T-helper 1 cell treated with Interleukin-12 subunit alpha and Interleukin-12 subunit beta and Interleukin-4 antibody, amounts not matched to agents 30 ng/mL and 1 ng/mL, for 36 hours (primary cell): Measurements from ENCODE around the gene VSIG10L. TPM values are rescaled to one million over a fixed set of nuclear protein-coding genes. Genes with fewer than 3 reads are reported as not detected.

Source experiments
- intact Hi-C: fragments of 100-400 bp; cut with micrococcal nuclease; formaldehyde crosslinking; loops from one replicate; pipeline ENCODE4 v1.15.1; 2024
- total RNA-seq: library from RNA; stranded (reverse); gene quantifications from 2 replicates; pipeline ENCODE4 v1.2.3, GENCODE V29; 2022

Gene VSIG10L
- total RNA-seq, 1 donor from 2014 or later, result 1.0 TPM

- intact Hi-C loops, result no loop called here
These were observed 23.0 kb downstream of the VSIG10L start for GRCh38 chr19:51318687-51319648.

- intact Hi-C loops, result no loop called here
These were observed 24.0 kb downstream of the VSIG10L start for GRCh38 chr19:51317968-51318367.

GRCh38 chr19:51317376-51317775 lies 24.6 kb downstream of the VSIG10L start:
- intact Hi-C loops, result no loop called here

GRCh38 chr19:51316688-51317087 lies 25.3 kb downstream of the VSIG10L start:
- intact Hi-C loops, result no loop called here

GRCh38 chr19:51311351-51312257 lies 30.3 kb downstream of the VSIG10L start, which contains the start of gene IGLON5:
IGLON5 (plus strand) TSS chr19:51311644; CDS start chr19:51311848, 204 bp downstream.
- intact Hi-C loops, result no loop called here

- intact Hi-C loops, result no loop called here
These were observed 36.5 kb downstream of the VSIG10L start for GRCh38 chr19:51305479-51305878.

GRCh38 chr19:51301266-51301665 lies 40.7 kb downstream of the VSIG10L start:
- intact Hi-C loops, result no loop called here

GRCh38 chr19:51297406-51297805 lies 44.5 kb downstream of the VSIG10L start:
- intact Hi-C loops, result no loop called here

GRCh38 chr19:51296336-51297093 lies 45.4 kb downstream of the VSIG10L start:
- intact Hi-C loops, result no loop called here

- intact Hi-C loops, result no loop called here
These were observed 46.4 kb downstream of the VSIG10L start for GRCh38 chr19:51295382-51296126.

GRCh38 chr19:51294977-51295375 lies 47.0 kb downstream of the VSIG10L start:
- intact Hi-C loops, result no loop called here

- intact Hi-C loops, result no loop called here
These were observed 47.5 kb downstream of the VSIG10L start for GRCh38 chr19:51294211-51294976.

- intact Hi-C loops, result no loop called here
These were observed 48.2 kb downstream of the VSIG10L start for GRCh38 chr19:51293571-51294210.

- intact Hi-C loops, result no loop called here
These were observed 49.0 kb downstream of the VSIG10L start for GRCh38 chr19:51292971-51293370.

- intact Hi-C loops, result no loop called here
These were observed 52.3 kb downstream of the VSIG10L start for GRCh38 chr19:51289635-51290034.

- intact Hi-C loops, result no loop called here
These were observed 56.3 kb downstream of the VSIG10L start for GRCh38 chr19:51285682-51286081.

GRCh38 chr19:51282335-51282734 lies 59.6 kb downstream of the VSIG10L start:
- intact Hi-C loops, result no loop called here
